Measurements from ENCODE around the gene FCN1. TPM values are rescaled to one million over a fixed set of nuclear protein-coding genes. Genes with fewer than 3 reads are reported as not detected.

The FCN1 gene
- total RNA-seq, 1 donor from 2014 or later = not detected

GRCh38 chr9:134932606-134933005, 14.9 kb upstream of the FCN1 start:
- no peak for DNase-seq (ENCODE audit: low read depth)
- Histone ChIP-seq H3K27me3 (ENCODE audit: control insufficient read depth, insufficient read depth, low read length) (peaks cover 8% of the 10 kb centered on the region), H3K36me3 (ENCODE audit: control insufficient read depth, insufficient read depth, low read length) (no peaks in the 10 kb centered on the region), H3K4me3 (ENCODE audit: low read depth, low read length) (no peak overlapping the region)
- TF ChIP-seq, protein P1, sequence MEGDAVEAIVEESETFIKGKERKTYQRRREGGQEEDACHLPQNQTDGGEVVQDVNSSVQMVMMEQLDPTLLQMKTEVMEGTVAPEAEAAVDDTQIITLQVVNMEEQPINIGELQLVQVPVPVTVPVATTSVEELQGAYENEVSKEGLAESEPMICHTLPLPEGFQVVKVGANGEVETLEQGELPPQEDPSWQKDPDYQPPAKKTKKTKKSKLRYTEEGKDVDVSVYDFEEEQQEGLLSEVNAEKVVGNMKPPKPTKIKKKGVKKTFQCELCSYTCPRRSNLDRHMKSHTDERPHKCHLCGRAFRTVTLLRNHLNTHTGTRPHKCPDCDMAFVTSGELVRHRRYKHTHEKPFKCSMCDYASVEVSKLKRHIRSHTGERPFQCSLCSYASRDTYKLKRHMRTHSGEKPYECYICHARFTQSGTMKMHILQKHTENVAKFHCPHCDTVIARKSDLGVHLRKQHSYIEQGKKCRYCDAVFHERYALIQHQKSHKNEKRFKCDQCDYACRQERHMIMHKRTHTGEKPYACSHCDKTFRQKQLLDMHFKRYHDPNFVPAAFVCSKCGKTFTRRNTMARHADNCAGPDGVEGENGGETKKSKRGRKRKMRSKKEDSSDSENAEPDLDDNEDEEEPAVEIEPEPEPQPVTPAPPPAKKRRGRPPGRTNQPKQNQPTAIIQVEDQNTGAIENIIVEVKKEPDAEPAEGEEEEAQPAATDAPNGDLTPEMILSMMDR (IDR thresholded peaks at IDR 0.05; ENCODE audit: insufficient read depth, low read length, poor library complexity, severe bottlenecking) = no peak

GRCh38 chr9:134932171-134932570, 14.5 kb upstream of the FCN1 start:
- H3K27me3 ChIP-seq (ENCODE audit: control insufficient read depth, insufficient read depth, low read length) = peaks cover 8% of the 10 kb centered on the region
- TF ChIP-seq, protein P1 (IDR thresholded peaks at IDR 0.05; ENCODE audit: insufficient read depth, low read length, poor library complexity, severe bottlenecking) = no peak
- no peaks in the 10 kb centered on the region for H3K36me3 ChIP-seq (ENCODE audit: control insufficient read depth, insufficient read depth, low read length)

DNA sequence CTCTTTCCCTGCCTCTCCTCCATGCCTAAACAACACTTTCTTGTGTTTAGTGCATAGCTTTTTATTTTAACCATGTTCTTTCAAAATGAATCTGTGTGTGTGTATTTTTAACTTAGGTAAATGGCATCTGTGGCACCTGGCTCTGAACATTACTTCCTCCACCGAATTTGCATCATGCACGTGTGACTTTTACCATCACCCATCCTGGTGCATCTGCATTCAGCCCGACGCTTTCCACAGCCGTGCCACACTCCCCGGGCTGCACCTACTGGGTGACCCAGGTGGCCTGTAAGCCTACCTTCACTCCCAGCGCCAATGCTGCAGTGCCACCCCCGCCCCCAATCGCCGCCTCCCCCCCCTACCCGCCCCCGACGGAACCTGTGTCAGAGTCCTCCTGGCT, 12.7 kb upstream of the FCN1 start:
- TF ChIP-seq, protein P1 (IDR thresholded peaks at IDR 0.05; ENCODE audit: insufficient read depth, low read length, poor library complexity, severe bottlenecking) = no peak
- no peaks in the 10 kb centered on the region for H3K27me3 ChIP-seq (ENCODE audit: control insufficient read depth, insufficient read depth, low read length)

More at GRCh38 chr9:134932171-134932570, 14.5 kb upstream of the FCN1 start:
- no peak for DNase-seq (ENCODE audit: low read depth)
- no peak overlapping the region for H3K4me3 ChIP-seq (ENCODE audit: low read depth, low read length)

DNA sequence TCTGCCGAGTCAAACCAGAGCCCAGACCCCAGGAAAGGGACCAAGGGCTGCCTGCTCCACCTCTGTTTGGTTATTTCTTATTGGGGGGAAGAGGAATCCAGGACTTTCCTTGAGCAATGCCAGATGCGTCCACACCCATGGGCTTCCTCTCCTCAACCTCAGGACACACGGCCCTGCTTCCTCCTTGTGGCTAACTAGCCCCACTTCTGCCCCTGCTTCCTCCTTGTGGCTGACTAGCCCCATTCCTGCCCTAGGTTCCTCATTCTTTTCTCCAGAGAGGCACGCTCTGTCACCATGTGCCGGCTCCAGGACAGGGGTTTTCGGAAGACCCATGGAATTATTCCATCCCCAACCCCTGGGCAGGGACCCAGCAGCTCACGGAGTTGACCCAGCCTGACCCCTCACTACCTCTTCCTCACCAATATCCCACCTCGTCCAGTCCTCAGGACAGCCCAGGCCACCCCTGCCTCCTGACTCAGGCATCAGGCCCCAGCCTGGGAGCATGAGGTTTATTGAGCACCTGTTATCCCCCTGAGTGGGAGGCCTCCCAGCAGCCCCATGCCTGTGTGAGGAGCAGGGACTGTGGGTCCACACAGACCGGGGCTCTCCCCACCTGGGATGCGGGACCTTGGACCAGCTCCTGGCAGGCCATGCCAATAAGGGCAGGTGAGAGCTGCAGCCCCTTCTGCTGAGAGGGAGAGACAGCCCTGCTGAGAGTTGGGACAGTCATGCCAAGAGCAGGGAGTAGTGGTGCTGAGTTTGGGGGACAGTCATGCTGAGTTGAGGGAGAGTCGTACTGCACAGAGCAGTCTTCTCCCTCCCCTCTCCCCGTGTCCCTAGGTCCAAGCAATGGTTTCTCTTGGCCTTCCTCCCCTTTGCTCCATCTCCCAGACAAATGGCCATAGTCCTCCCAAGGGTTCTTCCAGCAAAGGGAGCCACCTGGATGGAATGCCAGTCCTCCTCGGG, 11.8 kb upstream of the FCN1 start:
- TF ChIP-seq, protein P1 (IDR thresholded peaks at IDR 0.05; ENCODE audit: insufficient read depth, low read length, poor library complexity, severe bottlenecking) = no peak
- no peak for DNase-seq (ENCODE audit: low read depth)
- Histone ChIP-seq H3K27me3 (ENCODE audit: control insufficient read depth, insufficient read depth, low read length) (no peaks in the 10 kb centered on the region), H3K4me3 (ENCODE audit: low read depth, low read length) (no peak overlapping the region), H3K36me3 (ENCODE audit: control insufficient read depth, insufficient read depth, low read length) (no peaks in the 10 kb centered on the region)

More for the DNA sequence above, 12.7 kb upstream of the FCN1 start:
- DNase-seq (ENCODE audit: low read depth) = no peak
- H3K36me3 ChIP-seq (ENCODE audit: control insufficient read depth, insufficient read depth, low read length) = no peaks in the 10 kb centered on the region
- no peak overlapping the region for H3K4me3 ChIP-seq (ENCODE audit: low read depth, low read length)

DNA sequence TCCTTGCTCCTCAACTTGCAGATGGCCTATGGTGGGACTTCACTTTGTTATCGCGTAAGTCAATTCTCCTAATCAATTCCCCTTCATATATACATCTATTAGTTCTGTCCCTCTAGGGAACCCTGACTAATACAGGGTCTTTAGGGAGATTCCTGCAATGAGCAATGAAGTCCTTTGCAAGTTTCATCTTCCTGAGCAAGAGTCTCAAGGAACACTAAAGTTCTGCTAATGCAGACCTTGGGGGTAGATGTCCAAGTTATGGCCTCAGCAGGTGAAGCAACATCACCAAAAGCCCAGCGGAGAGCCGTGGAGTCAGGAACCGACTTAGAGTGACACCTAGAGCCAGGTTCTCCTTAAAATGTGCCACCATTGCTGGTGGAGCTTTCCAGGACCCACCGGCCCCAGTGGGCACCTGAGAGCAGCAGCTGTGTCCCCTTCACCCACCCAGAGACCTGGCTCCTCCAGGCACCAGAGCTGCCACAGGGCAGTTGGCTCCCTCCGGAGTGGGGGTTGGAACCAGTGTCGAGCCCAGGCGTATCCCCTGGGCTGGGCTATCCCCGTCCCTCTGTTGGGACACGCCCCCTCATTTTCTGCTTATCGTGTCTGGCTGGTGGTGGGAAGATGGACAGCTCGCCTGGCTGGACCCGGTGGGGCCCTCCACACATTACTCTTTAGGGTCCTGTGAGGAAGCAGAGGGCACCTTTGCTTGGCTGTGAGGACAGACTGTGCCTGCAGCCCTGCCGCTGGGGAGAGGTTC, 10.9 kb upstream of the FCN1 start:
- TF ChIP-seq, protein P1 (IDR thresholded peaks at IDR 0.05; ENCODE audit: insufficient read depth, low read length, poor library complexity, severe bottlenecking) = no peak

More for the DNA sequence above, 10.9 kb upstream of the FCN1 start:
- DNase-seq (ENCODE audit: low read depth) = no peak
- H3K4me3 ChIP-seq (ENCODE audit: low read depth, low read length) = no peak overlapping the region
- H3K27me3 ChIP-seq (ENCODE audit: control insufficient read depth, insufficient read depth, low read length) = no peaks in the 10 kb centered on the region
- H3K36me3 ChIP-seq (ENCODE audit: control insufficient read depth, insufficient read depth, low read length) = no peaks in the 10 kb centered on the region

Data from kidney epithelial cell (primary cell).